PC-9 (cell line): Measurements from ENCODE around the gene ZNF526. TPM values are rescaled to one million over a fixed set of nuclear protein-coding genes. Genes with fewer than 3 reads are reported as not detected.

Experiments used
- BruUV-seq: library from RNA; stranded (reverse); fragments of 400-500 nt; replicated peaks from 2 replicates; lab custom pipeline; 2021; lab: Mats Ljungman, UMichigan
- CTCF ChIA-PET: fragments of 300-600 bp; sonication (Branson Sonifier 250); formaldehyde crosslinking; loops from one replicate; lab custom pipeline; 2022; ENCODE audit warnings: antibody characterized with exemption; lab: Charles Lee
- POLR2A ChIA-PET: fragments of 300-600 bp; sonication (Branson Sonifier 250); formaldehyde crosslinking; loops from one replicate; lab custom pipeline; 2022; ENCODE audit warnings: antibody characterized with exemption; ENCODE audit not compliant: unreplicated experiment; lab: Charles Lee
- DNase-seq, 2 experiments: peaks; one replicate each; pipeline versions ENCODE4 v3.0.0 to v3.0.0-alpha.2; 2015 to 2022; ENCODE audit warnings: mixed read lengths in 1 of 2
- H2AFZ ChIP-seq: fragments of 200-600 bp; sonication (generic); 2 replicates; pipeline ENCODE4 v1.8.1; 2017; ENCODE audit warnings: antibody characterized with exemption
- H3F3A ChIP-seq: fragments of 200-600 bp; sonication (generic); 2 replicates; pipeline ENCODE4 v1.8.1; 2017; ENCODE audit warnings: antibody characterized with exemption, mild to moderate bottlenecking, low read depth; ENCODE audit not compliant: insufficient read depth
- H3K27ac ChIP-seq: fragments of 200-600 bp; sonication (generic); 2 replicates; pipeline ENCODE4 v1.6.1; 2016; ENCODE audit warnings: mixed run types
- H3K27me3 ChIP-seq: fragments of 200-600 bp; sonication (generic); 2 replicates; pipeline ENCODE4 v1.6.1; 2016; ENCODE audit warnings: low read depth, mixed run types; ENCODE audit not compliant: insufficient read depth
- H3K36me3 ChIP-seq: fragments of 200-600 bp; sonication (generic); 2 replicates; pipeline ENCODE4 v1.6.1; 2016; ENCODE audit warnings: low read depth, mixed run types
- H3K4me1 ChIP-seq: fragments of 200-600 bp; sonication (generic); replicated peaks from 2 replicates; pipeline ENCODE4 v1.6.1; 2016; ENCODE audit warnings: mixed run types; ENCODE audit not compliant: insufficient read depth
- H3K4me2 ChIP-seq: fragments of 200-600 bp; sonication (generic); 2 replicates; pipeline ENCODE4 v1.6.1; 2017; ENCODE audit warnings: mixed run types
- H3K4me3 ChIP-seq: fragments of 200-600 bp; sonication (generic); 2 replicates; pipeline ENCODE4 v1.6.1; 2016; ENCODE audit warnings: mixed run types
- H3K79me2 ChIP-seq: fragments of 200-600 bp; sonication (generic); 2 replicates; pipeline ENCODE4 v1.6.1; 2017; ENCODE audit warnings: low read depth, mixed run types
- H3K9me2 ChIP-seq: fragments of 200-600 bp; sonication (generic); 2 replicates; pipeline ENCODE4 v1.8.1; 2017; ENCODE audit warnings: mild to moderate bottlenecking; ENCODE audit not compliant: insufficient read depth
- H3K9me3 ChIP-seq: fragments of 200-600 bp; sonication (generic); 2 replicates; pipeline ENCODE4 v1.8.1; 2016; ENCODE audit warnings: low read depth; ENCODE audit not compliant: insufficient read depth
- H4K20me1 ChIP-seq: fragments of 200-600 bp; sonication (generic); 2 replicates; pipeline ENCODE4 v1.8.1; 2017; ENCODE audit not compliant: insufficient read depth
- CTCF ChIP-seq: fragments of 200-600 bp; sonication (generic); conservative IDR thresholded peaks from 2 replicates; pipeline ENCODE4 v1.6.1; 2017; ENCODE audit warnings: mixed run types, antibody characterized with exemption, mild to moderate bottlenecking, moderate library complexity
- EZH2 ChIP-seq: fragments of 200-600 bp; sonication (generic); IDR thresholded peaks from 2 replicates; pipeline ENCODE4 v1.8.0; 2017; ENCODE audit warnings: antibody characterized with exemption, low read depth
- intact Hi-C: fragments of 100-400 bp; cut with micrococcal nuclease; formaldehyde crosslinking; loops from one replicate; pipeline ENCODE4 v1.10.0; 2022; ENCODE audit not compliant: unreplicated experiment
- total RNA-seq: library from RNA; stranded (reverse); gene quantifications from 2 replicates; pipeline ENCODE4 v1.2.3, GENCODE V29; 2021

ZNF526 gene
- total RNA-seq, 1 experiment from 2014 or later: 13.4 TPM

- Histone ChIP-seq H3K9me2 (no peaks in the 10 kb centered on the region), H3K4me1 (peaks cover 6% of the 10 kb centered on the region), H3K27me3 (no peaks in the 10 kb centered on the region), H3K27ac (no peak overlapping the region), H3K4me2 (no peak overlapping the region), H3F3A (peaks cover 18% of the 10 kb centered on the region), H2AFZ (no peak overlapping the region), H3K4me3 (no peak overlapping the region), H3K36me3 (no peaks in the 10 kb centered on the region), H4K20me1 (peaks cover 14% of the 10 kb centered on the region; the same call in 1 of the 2 replicates), H3K79me2 (peaks cover 35% of the 10 kb centered on the region), H3K9me3 (no peaks in the 10 kb centered on the region)
- CTCF ChIA-PET: interaction anchor here (0.7 kb wide), 1 partner anchor 26 kb away, joined by 8 read pairs; no protein-coding TSS in a partner anchor
- no peak for DNase-seq
- TF ChIP-seq EZH2 (no peak), CTCF (no peak)
- BruUV-seq: no TSS peak
- POLR2A ChIA-PET: interaction anchor here (0.7 kb wide), 1 partner anchor 21 kb away, joined by 4 read pairs; no protein-coding TSS in a partner anchor
- intact Hi-C loops: no loop called here
Observed at GRCh38 chr19:42250666-42251531, 30.8 kb downstream of the ZNF526 start.

- H3K4me2 ChIP-seq: peak overlapping the region; percentile 23; the same call in 1 of the 2 replicates
- BruUV-seq: no TSS peak
- no peaks in the 10 kb centered on the region for H3K36me3 ChIP-seq
- intact Hi-C loops: no loop called here
- no peak overlapping the region for H2AFZ ChIP-seq
- peaks cover 14% of the 10 kb centered on the region; the same call in 1 of the 2 replicates for H4K20me1 ChIP-seq
- H3K4me3 ChIP-seq: no peak overlapping the region
- ChIA-PET CTCF (no interaction called here), POLR2A (interaction anchor here (0.7 kb wide), 1 partner anchor 22 kb away, joined by 4 read pairs; no protein-coding TSS in a partner anchor)
- peaks cover 6% of the 10 kb centered on the region for H3K4me1 ChIP-seq
- DNase-seq: no peak
- no peak overlapping the region for H3K27ac ChIP-seq
- H3K9me3 ChIP-seq: no peaks in the 10 kb centered on the region
- TF ChIP-seq EZH2 (no peak), CTCF (no peak)
- peaks cover 15% of the 10 kb centered on the region for H3F3A ChIP-seq
- peaks cover 35% of the 10 kb centered on the region for H3K79me2 ChIP-seq
- H3K9me2 ChIP-seq: no peaks in the 10 kb centered on the region
- no peaks in the 10 kb centered on the region for H3K27me3 ChIP-seq
Observed at GRCh38 chr19:42251572-42252358, 31.7 kb downstream of the ZNF526 start.
